Measurements from ENCODE around the gene CELF1. TPM values are rescaled to one million over a fixed set of nuclear protein-coding genes. Genes with fewer than 3 reads are reported as not detected.

CELF1 gene
- total RNA-seq, 1 experiment from 2014 or later: 152 TPM

GRCh38 chr11:47516984-47517853 is 35.7 kb downstream of the CELF1 start:
- intact Hi-C loops (cut with micrococcal nuclease; ENCODE audit: unreplicated experiment): no loop called here
- Mint-ChIP-seq H3K4me1 (ENCODE audit: low read depth, unreplicated experiment) (peaks cover 27% of the 10 kb centered on the region), H3K27me3 (ENCODE audit: insufficient read depth, unreplicated experiment) (no peaks in the 10 kb centered on the region), H3K36me3 (ENCODE audit: insufficient read depth, unreplicated experiment) (peaks cover 30% of the 10 kb centered on the region), H3K4me3 (ENCODE audit: unreplicated experiment) (no peak overlapping the region), H3K9me3 (ENCODE audit: unreplicated experiment) (no peaks in the 10 kb centered on the region), H3K27ac (ENCODE audit: unreplicated experiment) (no peak overlapping the region)
- ChIA-PET CTCF (no interaction called here), POLR2A (no interaction called here)
- Histone ChIP-seq H3K27me3 (replicated peaks; ENCODE audit: control insufficient read depth, insufficient read depth, low read length) (no peaks in the 10 kb centered on the region), H3K4me3 (ENCODE audit: low read depth, low read length) (no peak overlapping the region), H3K9me3 (no peaks in the 10 kb centered on the region), H3K36me3 (ENCODE audit: control insufficient read depth, insufficient read depth, low read length) (peaks cover 2% of the 10 kb centered on the region; the same call in 1 of the 2 replicates), H3K4me1 (peaks cover 22% of the 10 kb centered on the region)
- TF ChIP-seq CTCF (IDR thresholded peaks at IDR 0.05; ENCODE audit: insufficient read depth in 1 of 2, low read depth in 1 of 2, low read length in 1 of 2, severe bottlenecking in 1 of 2, unreplicated experiment in 1 of 2): no peak
- DNase-seq: no peak
- no TSS peak for BruUV-seq (replicated peaks)

GRCh38 chr11:47516155-47516554 is 36.8 kb downstream of the CELF1 start:
- Histone ChIP-seq H3K4me1 (peaks cover 22% of the 10 kb centered on the region), H3K36me3 (ENCODE audit: control insufficient read depth, insufficient read depth, low read length) (peaks cover 2% of the 10 kb centered on the region; the same call in 1 of the 2 replicates), H3K9me3 (no peaks in the 10 kb centered on the region), H3K4me3 (ENCODE audit: low read depth, low read length) (no peak overlapping the region), H3K27me3 (replicated peaks; ENCODE audit: control insufficient read depth, insufficient read depth, low read length) (no peaks in the 10 kb centered on the region)
- DNase-seq: no peak
- Mint-ChIP-seq H3K27me3 (ENCODE audit: insufficient read depth, unreplicated experiment) (no peaks in the 10 kb centered on the region), H3K4me1 (ENCODE audit: low read depth, unreplicated experiment) (peaks cover 27% of the 10 kb centered on the region), H3K36me3 (ENCODE audit: insufficient read depth, unreplicated experiment) (peaks cover 38% of the 10 kb centered on the region), H3K27ac (ENCODE audit: unreplicated experiment) (no peak overlapping the region), H3K9me3 (ENCODE audit: unreplicated experiment) (no peaks in the 10 kb centered on the region), H3K4me3 (ENCODE audit: unreplicated experiment) (no peak overlapping the region)
- BruUV-seq (replicated peaks): no TSS peak
- intact Hi-C loops (cut with micrococcal nuclease; ENCODE audit: unreplicated experiment): no loop called here
- ChIA-PET POLR2A (no interaction called here), CTCF (no interaction called here)
- no peak for TF ChIP-seq CTCF (IDR thresholded peaks at IDR 0.05; ENCODE audit: insufficient read depth in 1 of 2, low read depth in 1 of 2, low read length in 1 of 2, severe bottlenecking in 1 of 2, unreplicated experiment in 1 of 2)

GRCh38 chr11:47514825-47515647 is 37.9 kb downstream of the CELF1 start:
- no peaks in the 10 kb centered on the region for H3K9me3 ChIP-seq
- no TSS peak for BruUV-seq (replicated peaks)
- no peak for DNase-seq
- no peak overlapping the region for H3K4me3 ChIP-seq (ENCODE audit: low read depth, low read length)
- peaks cover 2% of the 10 kb centered on the region; the same call in 1 of the 2 replicates for H3K36me3 ChIP-seq (ENCODE audit: control insufficient read depth, insufficient read depth, low read length)
- H3K4me1 ChIP-seq: peaks cover 27% of the 10 kb centered on the region
- no peak for TF ChIP-seq CTCF (IDR thresholded peaks at IDR 0.05; ENCODE audit: insufficient read depth in 1 of 2, low read depth in 1 of 2, low read length in 1 of 2, severe bottlenecking in 1 of 2, unreplicated experiment in 1 of 2)
- intact Hi-C loops (cut with micrococcal nuclease; ENCODE audit: unreplicated experiment): no loop called here
- Mint-ChIP-seq H3K4me1 (ENCODE audit: low read depth, unreplicated experiment) (peaks cover 29% of the 10 kb centered on the region), H3K36me3 (ENCODE audit: insufficient read depth, unreplicated experiment) (peaks cover 46% of the 10 kb centered on the region), H3K9me3 (ENCODE audit: unreplicated experiment) (no peaks in the 10 kb centered on the region), H3K4me3 (ENCODE audit: unreplicated experiment) (no peak overlapping the region), H3K27me3 (ENCODE audit: insufficient read depth, unreplicated experiment) (no peaks in the 10 kb centered on the region), H3K27ac (ENCODE audit: unreplicated experiment) (peak overlapping the region; percentile 63)
- CTCF ChIA-PET: interaction anchor here (0.5 kb wide), 1 partner anchor 52 kb away, joined by 3 read pairs; no protein-coding TSS in a partner anchor
- POLR2A ChIA-PET: no interaction called here
- H3K27me3 ChIP-seq (replicated peaks; ENCODE audit: control insufficient read depth, insufficient read depth, low read length): no peaks in the 10 kb centered on the region
